GM10248 (cell line): Measurements from ENCODE around the gene MRPL48.
"Not testable (repeated sequence)": the region's sequence is repeated elsewhere in the genome, so short reads cannot be mapped to it uniquely, and the experiment has no call there.

ENCODE experiments used
- CTCF ChIA-PET: fragments of 300-600 bp; sonication (Branson Sonifier 250); formaldehyde crosslinking; extraction: SDS; loops from one replicate; lab custom pipeline; 2021; ENCODE audit warnings: antibody characterized with exemption; lab: Yijun Ruan, JAX
- POLR2A ChIA-PET: fragments of 350-650 bp; sonication (Branson Sonifier 250); formaldehyde crosslinking; extraction: SDS; loops from one replicate; lab custom pipeline; 2020; ENCODE audit warnings: antibody characterized with exemption; lab: Yijun Ruan, JAX
- DNase-seq: peaks from one replicate; pipeline ENCODE4 v3.0.0; 2012; ENCODE audit errors: extremely low spot score
- TF ChIP-seq, protein P1 (sequence below): IDR thresholded peaks from 2 replicates; pipeline ENCODE4 v1.5.1; 2012; ENCODE audit warnings: mild to moderate bottlenecking, low read depth; ENCODE audit errors: extremely low read depth, missing control alignments, control extremely low read depth

The MRPL48 gene

GRCh38 chr11:73762732-73763131 lies 24.9 kb upstream of the MRPL48 start:
- CTCF ChIA-PET = interaction anchor here (1.2 to 8.4 kb wide), 2 partner anchors 9 to 15 kb away, joined by 4 to 50 read pairs; no protein-coding TSS in a partner anchor
- TF ChIP-seq, protein P1, sequence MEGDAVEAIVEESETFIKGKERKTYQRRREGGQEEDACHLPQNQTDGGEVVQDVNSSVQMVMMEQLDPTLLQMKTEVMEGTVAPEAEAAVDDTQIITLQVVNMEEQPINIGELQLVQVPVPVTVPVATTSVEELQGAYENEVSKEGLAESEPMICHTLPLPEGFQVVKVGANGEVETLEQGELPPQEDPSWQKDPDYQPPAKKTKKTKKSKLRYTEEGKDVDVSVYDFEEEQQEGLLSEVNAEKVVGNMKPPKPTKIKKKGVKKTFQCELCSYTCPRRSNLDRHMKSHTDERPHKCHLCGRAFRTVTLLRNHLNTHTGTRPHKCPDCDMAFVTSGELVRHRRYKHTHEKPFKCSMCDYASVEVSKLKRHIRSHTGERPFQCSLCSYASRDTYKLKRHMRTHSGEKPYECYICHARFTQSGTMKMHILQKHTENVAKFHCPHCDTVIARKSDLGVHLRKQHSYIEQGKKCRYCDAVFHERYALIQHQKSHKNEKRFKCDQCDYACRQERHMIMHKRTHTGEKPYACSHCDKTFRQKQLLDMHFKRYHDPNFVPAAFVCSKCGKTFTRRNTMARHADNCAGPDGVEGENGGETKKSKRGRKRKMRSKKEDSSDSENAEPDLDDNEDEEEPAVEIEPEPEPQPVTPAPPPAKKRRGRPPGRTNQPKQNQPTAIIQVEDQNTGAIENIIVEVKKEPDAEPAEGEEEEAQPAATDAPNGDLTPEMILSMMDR = no peak
- POLR2A ChIA-PET = interaction anchor here (2.7 kb wide), 1 partner anchor 17 kb away, joined by 18 read pairs; no protein-coding TSS in a partner anchor
- DNase-seq = no peak

- CTCF ChIA-PET = interaction anchor here (1.4 to 8.4 kb wide), 2 partner anchors 11 to 460 kb away, joined by 3 to 50 read pairs; no protein-coding TSS in a partner anchor
- POLR2A ChIA-PET = no interaction called here
- DNase-seq = no peak
- TF ChIP-seq, protein P1 = no peak
Observed at GRCh38 chr11:73766763-73767162, 20.9 kb upstream of the MRPL48 start.

GRCh38 chr11:73770811-73771210 lies 16.9 kb upstream of the MRPL48 start:
- CTCF ChIA-PET, POLR2A ChIA-PET, DNase-seq: not testable (repeated sequence)

- POLR2A ChIA-PET = interaction anchor here (0.9 to 1.9 kb wide), 3 partner anchors 9 to 395 kb away, joined by 4 to 18 read pairs (median 5); partner anchors contain the start of gene RAB6A
- DNase-seq = peak; percentile 97
- TF ChIP-seq, protein P1 = no peak
- CTCF ChIA-PET = interaction anchor here (0.8 to 4.8 kb wide), 8 partner anchors 8 to 444 kb away, joined by 3 to 50 read pairs (median 5); partner anchors contain the start of genes MRPL48 and RAB6A
Observed at GRCh38 chr11:73779084-73779902, 8.4 kb upstream of the MRPL48 start.

DNA sequence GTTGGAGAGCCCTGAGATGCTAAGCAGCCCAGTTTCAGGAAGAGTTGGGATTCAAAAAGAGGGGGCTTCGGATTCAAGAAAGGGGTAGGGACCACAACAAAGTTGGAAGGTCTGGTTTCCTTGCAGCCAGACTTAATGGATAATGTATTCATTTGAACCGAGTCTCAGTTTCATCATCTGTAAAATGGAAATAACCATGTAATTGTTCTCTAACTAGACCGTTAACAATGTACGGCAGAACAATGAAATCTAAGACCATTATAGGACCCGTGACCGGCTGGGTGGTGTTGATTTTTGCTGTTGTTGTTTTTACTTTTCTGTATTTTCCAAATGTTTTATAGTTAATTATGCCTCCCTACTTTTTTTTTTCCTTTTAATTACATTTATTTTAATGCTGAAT lies 6.4 kb upstream of the MRPL48 start:
- DNase-seq = no peak
- POLR2A ChIA-PET = no interaction called here
- TF ChIP-seq, protein P1 = no peak
- CTCF ChIA-PET = interaction anchor here (4.0 kb wide), 1 partner anchor 21 kb away, joined by 29 read pairs; the partner anchor contains the start of gene RAB6A

GRCh38 chr11:73783483-73784020 lies 4.1 kb upstream of the MRPL48 start:
- ChIA-PET POLR2A (no interaction called here), CTCF (interaction anchor here (1.0 to 1.4 kb wide), 2 partner anchors 22 to 86 kb away, joined by 4 to 6 read pairs; partner anchors contain the start of gene RAB6A)
- DNase-seq = no peak
- TF ChIP-seq, protein P1 = no peak

DNA sequence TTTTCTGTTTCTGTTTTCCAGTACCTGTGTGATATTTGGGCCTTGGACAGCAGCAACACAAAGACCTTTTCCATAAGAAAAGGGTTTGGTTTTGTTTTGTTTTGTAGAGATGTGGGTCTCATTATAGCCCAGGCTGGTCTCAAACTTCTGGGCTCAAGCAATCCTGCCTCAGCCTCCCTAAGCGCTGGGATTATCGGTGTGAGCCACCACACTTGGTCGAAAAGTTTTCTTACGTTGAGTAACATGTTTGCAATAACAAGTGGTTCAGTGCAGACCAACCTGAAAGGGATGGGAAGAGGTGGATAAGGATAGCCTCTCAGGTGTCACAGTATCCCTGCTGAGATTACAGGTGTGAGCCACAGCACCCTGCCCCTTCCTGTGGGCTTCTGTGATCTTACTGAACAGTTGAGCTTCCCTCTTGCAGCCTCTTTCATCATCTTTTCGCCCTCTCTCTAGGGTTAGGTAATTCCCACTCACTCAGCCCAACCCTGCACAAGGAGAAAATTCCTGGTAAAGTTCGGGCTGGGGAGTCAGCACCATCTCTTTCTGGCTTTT lies 3.5 kb upstream of the MRPL48 start:
- TF ChIP-seq, protein P1 = no peak
- ChIA-PET POLR2A (no interaction called here), CTCF (interaction anchor here (1.1 to 1.5 kb wide), 2 partner anchors 12 to 23 kb away, joined by 5 read pairs; partner anchors contain the start of gene RAB6A)
- DNase-seq = no peak
